ENCODE measurements around the gene PLAC9.

DNA sequence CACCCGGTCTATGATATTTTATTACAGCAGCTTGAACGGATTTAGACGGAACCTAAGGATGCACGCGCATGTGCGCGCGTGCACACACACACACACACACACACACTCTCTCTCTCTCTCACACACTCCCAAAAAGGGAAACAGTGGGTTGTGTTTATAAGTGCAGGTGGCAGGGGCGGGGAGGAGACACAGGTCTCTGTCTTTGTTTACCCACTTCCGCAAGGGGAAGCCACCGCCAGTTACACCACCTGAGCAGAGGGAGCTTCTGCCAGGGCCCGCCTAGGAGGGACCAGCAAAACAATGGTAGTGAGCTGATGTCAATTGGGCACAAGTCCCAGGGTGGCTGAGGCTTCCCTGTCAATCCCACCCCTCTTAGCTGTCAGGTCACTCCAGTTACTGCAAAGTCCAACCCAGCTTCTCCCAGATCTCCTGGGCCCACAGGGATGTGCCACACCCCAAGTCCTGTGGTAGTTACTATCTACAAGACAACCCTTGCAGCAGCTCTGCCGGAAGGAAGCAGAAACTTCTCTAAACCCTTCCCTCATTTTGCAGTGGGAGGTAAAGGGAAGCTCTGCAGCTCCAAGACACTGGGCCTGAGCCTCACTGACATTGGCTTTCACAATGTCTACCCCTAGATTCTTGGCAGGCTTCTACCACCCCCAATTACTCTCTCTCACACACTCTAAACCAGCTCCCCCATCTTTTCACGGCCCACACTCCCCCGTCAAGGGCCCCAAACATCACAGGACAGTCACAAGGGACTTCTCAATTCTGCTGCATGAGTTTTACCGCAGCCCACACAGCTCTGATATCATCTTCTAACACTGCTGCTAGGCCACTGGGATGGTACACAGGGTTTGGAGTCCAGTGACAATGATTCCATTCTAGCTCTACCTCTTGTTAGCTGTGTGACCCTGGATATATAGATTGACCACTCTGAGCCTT lies 55.2 kb downstream of the PLAC9 start:
- TF ChIP-seq, protein P1, sequence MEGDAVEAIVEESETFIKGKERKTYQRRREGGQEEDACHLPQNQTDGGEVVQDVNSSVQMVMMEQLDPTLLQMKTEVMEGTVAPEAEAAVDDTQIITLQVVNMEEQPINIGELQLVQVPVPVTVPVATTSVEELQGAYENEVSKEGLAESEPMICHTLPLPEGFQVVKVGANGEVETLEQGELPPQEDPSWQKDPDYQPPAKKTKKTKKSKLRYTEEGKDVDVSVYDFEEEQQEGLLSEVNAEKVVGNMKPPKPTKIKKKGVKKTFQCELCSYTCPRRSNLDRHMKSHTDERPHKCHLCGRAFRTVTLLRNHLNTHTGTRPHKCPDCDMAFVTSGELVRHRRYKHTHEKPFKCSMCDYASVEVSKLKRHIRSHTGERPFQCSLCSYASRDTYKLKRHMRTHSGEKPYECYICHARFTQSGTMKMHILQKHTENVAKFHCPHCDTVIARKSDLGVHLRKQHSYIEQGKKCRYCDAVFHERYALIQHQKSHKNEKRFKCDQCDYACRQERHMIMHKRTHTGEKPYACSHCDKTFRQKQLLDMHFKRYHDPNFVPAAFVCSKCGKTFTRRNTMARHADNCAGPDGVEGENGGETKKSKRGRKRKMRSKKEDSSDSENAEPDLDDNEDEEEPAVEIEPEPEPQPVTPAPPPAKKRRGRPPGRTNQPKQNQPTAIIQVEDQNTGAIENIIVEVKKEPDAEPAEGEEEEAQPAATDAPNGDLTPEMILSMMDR (IDR thresholded peaks at IDR 0.05) = no peak
- no peak for TF ChIP-seq POLR2A (IDR thresholded peaks at IDR 0.05)
